Neuronal stem cell (in vitro differentiated cells): ENCODE measurements around the gene PCNX2.

ENCODE experiments used
- DNase-seq: peaks from one replicate; pipeline ENCODE4 v3.0.0-alpha.2; 2013; ENCODE audit warnings: low spot score
- H2AFZ ChIP-seq: one replicate; pipeline ENCODE4 v1.6.1; 2013; ENCODE audit warnings: mild to moderate bottlenecking, low read length, inconsistent platforms
- H2AK5ac ChIP-seq: 2 replicates; pipeline ENCODE4 v1.6.1; 2013; ENCODE audit warnings: low read depth, mild to moderate bottlenecking, inconsistent platforms, low read length, moderate library complexity, mixed read lengths
- H2BK120ac ChIP-seq: 2 replicates; pipeline ENCODE4 v1.6.1; 2013; ENCODE audit warnings: low read depth, mild to moderate bottlenecking, inconsistent platforms, low read length, moderate library complexity, mixed read lengths
- H2BK12ac ChIP-seq: one replicate; pipeline ENCODE4 v1.6.1; 2013; ENCODE audit warnings: low read length, inconsistent platforms
- H2BK15ac ChIP-seq: 2 replicates; pipeline ENCODE4 v1.6.1; 2013; ENCODE audit warnings: mild to moderate bottlenecking, low read length, inconsistent platforms, mixed read lengths
- H2BK5ac ChIP-seq: one replicate; pipeline ENCODE4 v1.6.1; 2013; ENCODE audit warnings: inconsistent platforms, mild to moderate bottlenecking, low read length, moderate library complexity
- H3K14ac ChIP-seq: one replicate; pipeline ENCODE4 v1.6.1; 2013; ENCODE audit warnings: low read length, inconsistent platforms
- H3K18ac ChIP-seq: 2 replicates; pipeline ENCODE4 v1.6.1; 2013; ENCODE audit warnings: low read length, inconsistent platforms
- H3K23ac ChIP-seq: 2 replicates; pipeline ENCODE4 v1.6.1; 2013; ENCODE audit warnings: low read depth, mild to moderate bottlenecking, mixed read lengths, low read length, inconsistent platforms; ENCODE audit not compliant: poor library complexity
- H3K27ac ChIP-seq: replicated peaks from 3 replicates; pipeline ENCODE4 v1.5.1; 2013; ENCODE audit warnings: low read length, inconsistent platforms
- H3K27me3 ChIP-seq, 3 experiments: 2 replicates each; pipeline ENCODE4 v1.6.1; 2013; ENCODE audit warnings: low read length in 3 of 3, mild to moderate bottlenecking in 2 of 3, inconsistent platforms in 1 of 3, low read depth in 1 of 3, mixed read lengths in 1 of 3, moderate library complexity in 1 of 3; ENCODE audit not compliant: control insufficient read depth in 3 of 3, insufficient read depth in 3 of 3
- H3K36me3 ChIP-seq, 2 donors: replicated peaks in 1 of 2; 2 replicates each; pipeline ENCODE4 v1.6.1; 2013; ENCODE audit warnings: low read length in 2 of 2; ENCODE audit not compliant: control insufficient read depth in 2 of 2, insufficient read depth in 2 of 2
- H3K4ac ChIP-seq: 2 replicates; pipeline ENCODE4 v1.6.1; 2013; ENCODE audit warnings: inconsistent platforms, mild to moderate bottlenecking, low read length, moderate library complexity
- H3K4me1 ChIP-seq, 2 donors: 1 replicate in 1 of 2; 2 replicates in 1 of 2; pipeline ENCODE4 v1.6.1; 2013; ENCODE audit warnings: low read length in 2 of 2, low read depth in 1 of 2; ENCODE audit not compliant: control insufficient read depth in 2 of 2, insufficient read depth in 1 of 2
- H3K4me2 ChIP-seq: one replicate; pipeline ENCODE4 v1.6.1; 2013; ENCODE audit warnings: mild to moderate bottlenecking, low read length, inconsistent platforms; ENCODE audit not compliant: insufficient read depth, poor library complexity, severe bottlenecking
- H3K4me3 ChIP-seq, 2 donors: 2 replicates each; pipeline ENCODE4 v1.5.1; 2013; ENCODE audit warnings: low read length in 2 of 2, mild to moderate bottlenecking in 2 of 2, inconsistent platforms in 1 of 2, moderate library complexity in 1 of 2
- H3K79me1 ChIP-seq: one replicate; pipeline ENCODE4 v1.6.1; 2013; ENCODE audit warnings: low read depth, mild to moderate bottlenecking, inconsistent platforms, low read length, moderate library complexity
- H3K9ac ChIP-seq: one replicate; pipeline ENCODE4 v1.6.1; 2013; ENCODE audit warnings: mild to moderate bottlenecking, low read depth, low read length, inconsistent platforms; ENCODE audit not compliant: poor library complexity
- H3K9me3 ChIP-seq, 2 donors: replicated peaks in 1 of 2; 2 replicates each; pipeline versions ENCODE3 to v1.6.1; 2013; ENCODE audit warnings: low read length in 2 of 2, mild to moderate bottlenecking in 2 of 2, inconsistent platforms in 1 of 2, low read depth in 1 of 2, mixed read lengths in 1 of 2, moderate library complexity in 1 of 2; ENCODE audit not compliant: control insufficient read depth in 2 of 2, insufficient read depth in 1 of 2
- H4K8ac ChIP-seq: one replicate; pipeline ENCODE4 v1.6.1; 2013; ENCODE audit warnings: low read depth, mild to moderate bottlenecking, inconsistent platforms, low read length, moderate library complexity
- H4K91ac ChIP-seq: one replicate; pipeline ENCODE4 v1.6.1; 2013; ENCODE audit warnings: low read length, low read depth, mild to moderate bottlenecking, inconsistent platforms; ENCODE audit not compliant: poor library complexity
- WGBS, 2 donors: extraction: QIAGEN DNeasy Blood & Tissue Kit; methylation state at CpG; one replicate each; pipeline ENCODE4 v1.1.7; 2013; ENCODE audit warnings: missing lambda C conversion rate in 2 of 2, mixed read lengths in 1 of 2; ENCODE audit not compliant: insufficient read length in 2 of 2, insufficient replicate concordance in 1 of 2; ENCODE audit errors: extremely low coverage in 2 of 2; 5-methylcytosine and 5-hydroxymethylcytosine counted together

The PCNX2 gene

DNA sequence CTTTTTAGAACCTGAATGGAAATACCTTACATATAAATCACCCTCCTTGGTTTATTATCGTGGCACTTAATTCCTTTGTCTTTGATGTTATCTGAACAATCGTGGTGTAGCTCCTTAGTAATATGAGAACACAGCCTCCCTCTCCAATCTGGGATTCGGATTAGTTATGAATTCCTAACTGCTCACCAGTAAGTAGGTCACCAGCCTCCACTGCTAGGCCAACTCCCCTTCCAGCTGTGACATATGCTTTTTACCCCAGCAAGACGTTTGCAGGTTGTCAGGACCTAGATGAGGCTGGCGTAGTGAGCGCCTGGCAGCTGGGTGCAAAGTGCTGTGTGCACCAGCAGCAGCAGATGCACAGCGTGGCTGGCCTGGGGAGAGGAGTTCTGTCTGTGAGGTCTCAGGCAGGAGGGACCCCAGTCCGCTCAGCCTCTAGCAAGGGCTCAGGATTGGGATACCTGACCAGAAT is 306.9 kb downstream of the PCNX2 start:
- H3K4ac ChIP-seq = no peak overlapping the region
- peaks cover 6% of the 10 kb centered on the region for H3K79me1 ChIP-seq
- peaks cover 2 to 6% of the 10 kb centered on the region in 2 donors for H3K36me3 ChIP-seq
- peaks cover 4 to 6% of the 10 kb centered on the region in 2 donors for H3K9me3 ChIP-seq
- no peak overlapping the region for H3K27ac ChIP-seq
- DNase-seq = no peak
- no peak overlapping the region for H4K91ac ChIP-seq
- H4K8ac ChIP-seq = no peak overlapping the region
- H3K18ac ChIP-seq = peak overlapping the region; percentile 80
- no peak overlapping the region for H2BK5ac ChIP-seq
- no peak overlapping the region for H3K14ac ChIP-seq
- H3K27me3 ChIP-seq = no peaks in the 10 kb centered on the region
- no peak overlapping the region for H3K4me3 ChIP-seq
- H3K4me1 ChIP-seq = peaks cover 0 to 4% of the 10 kb centered on the region in 2 donors
- H3K4me2 ChIP-seq = no peak overlapping the region
- H3K23ac ChIP-seq = peak overlapping the region; percentile 60
- no peak overlapping the region for H2AFZ ChIP-seq
- no peak overlapping the region for H2BK15ac ChIP-seq
- no peak overlapping the region for H2BK12ac ChIP-seq
- WGBS, 2 donors = no CpG with 5 or more reads among the region's 8 CpGs
- H2AK5ac ChIP-seq = no peak overlapping the region
- peak overlapping the region; percentile 38 for H3K9ac ChIP-seq
- no peak overlapping the region for H2BK120ac ChIP-seq

GRCh38 chr1:232987774-232988140 is 307.8 kb downstream of the PCNX2 start:
- Histone ChIP-seq H3K4me3 (peak overlapping the region in 1 of 2 donors; percentile 36), H3K9ac (no peak overlapping the region), H2BK5ac (no peak overlapping the region), H2BK12ac (no peak overlapping the region), H2AFZ (no peak overlapping the region), H4K8ac (no peak overlapping the region), H3K27me3 (no peaks in the 10 kb centered on the region), H3K36me3 (peaks cover 5 to 9% of the 10 kb centered on the region in 2 donors), H3K18ac (peak overlapping the region; percentile 64), H3K79me1 (peaks cover 6% of the 10 kb centered on the region), H3K4ac (peak overlapping the region; percentile 84), H2BK15ac (no peak overlapping the region), H3K4me1 (peaks cover 0 to 4% of the 10 kb centered on the region in 2 donors), H3K9me3 (peaks cover 0 to 4% of the 10 kb centered on the region in 2 donors), H3K27ac (no peak overlapping the region), H4K91ac (no peak overlapping the region), H3K14ac (no peak overlapping the region), H3K23ac (no peak overlapping the region), H3K4me2 (no peak overlapping the region), H2BK120ac (no peak overlapping the region), H2AK5ac (peak overlapping the region; percentile 63)
- no peak for DNase-seq
- no CpG with 5 or more reads among the region's 13 CpGs for WGBS, 2 donors

DNA sequence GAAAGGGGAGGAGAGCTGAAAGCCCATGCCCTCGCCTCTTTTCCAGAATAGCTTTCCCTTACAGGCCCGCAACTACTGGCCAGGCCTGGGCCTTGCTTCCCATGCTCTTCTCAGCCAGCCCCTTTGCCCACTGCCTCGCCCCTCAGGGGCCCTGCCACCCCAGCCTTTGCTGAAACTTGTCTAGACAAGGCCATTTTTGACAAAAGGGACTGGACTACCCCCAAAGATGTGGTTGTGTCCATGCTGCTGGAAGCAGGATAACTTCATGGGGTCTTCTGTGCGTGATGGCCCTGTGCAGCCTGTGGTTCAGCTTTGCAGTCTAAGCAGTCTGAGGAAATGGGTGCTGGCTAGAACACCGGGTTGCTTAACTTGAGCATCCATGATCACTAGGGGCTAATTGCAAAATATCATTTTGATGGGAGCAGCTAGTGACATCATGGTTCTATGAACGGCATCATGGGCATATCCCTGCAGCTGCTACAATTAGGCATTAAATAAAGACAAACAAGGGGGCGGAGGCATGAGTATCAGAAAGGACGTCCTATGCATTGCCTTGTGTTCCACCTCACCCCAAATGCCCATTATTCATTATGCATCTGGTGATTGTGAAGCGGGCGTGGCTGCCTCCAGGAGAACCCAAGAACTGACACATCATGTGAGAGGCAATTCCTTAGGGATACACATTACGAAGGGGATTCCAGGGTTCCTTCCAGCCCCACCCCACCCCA is 308.3 kb downstream of the PCNX2 start:
- Histone ChIP-seq H3K4me2 (no peak overlapping the region), H2AK5ac (peak overlapping the region; percentile 63)

DNA sequence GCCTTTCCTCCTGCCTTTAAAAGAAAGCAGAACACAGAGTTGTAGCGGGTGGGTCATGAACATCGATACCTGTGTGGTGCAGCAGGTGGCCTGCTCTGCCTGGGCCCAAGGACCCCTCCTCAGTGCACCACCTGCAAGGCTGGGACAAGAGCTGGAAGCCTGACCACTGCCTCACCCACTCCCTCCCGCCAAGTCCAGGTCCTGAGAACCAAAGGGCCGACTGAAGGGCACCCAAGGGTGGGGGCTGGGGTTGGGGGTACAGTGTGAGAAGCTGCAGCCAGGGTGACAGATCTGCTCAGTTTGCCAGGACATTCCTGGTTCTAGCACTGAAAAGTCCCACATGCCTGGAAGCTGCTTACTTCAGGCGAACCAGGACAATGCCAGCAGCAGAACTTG is 309.0 kb downstream of the PCNX2 start:
- Histone ChIP-seq H2AK5ac (no peak overlapping the region), H3K36me3 (peaks cover 5 to 9% of the 10 kb centered on the region in 2 donors), H3K9me3 (peaks cover 0 to 4% of the 10 kb centered on the region in 2 donors), H3K14ac (peak overlapping the region; percentile 21), H4K8ac (no peak overlapping the region), H3K9ac (no peak overlapping the region), H3K4me3 (no peak overlapping the region), H3K18ac (peak overlapping the region; percentile 76), H3K4ac (no peak overlapping the region), H3K4me2 (no peak overlapping the region), H3K79me1 (peaks cover 6% of the 10 kb centered on the region), H2BK15ac (no peak overlapping the region), H3K23ac (peak overlapping the region; percentile 73), H3K4me1 (peaks cover 0 to 4% of the 10 kb centered on the region in 2 donors), H3K27me3 (no peaks in the 10 kb centered on the region), H2BK12ac (no peak overlapping the region), H4K91ac (no peak overlapping the region), H3K27ac (no peak overlapping the region), H2AFZ (no peak overlapping the region), H2BK120ac (no peak overlapping the region), H2BK5ac (peak overlapping the region; percentile 24)
- no peak for DNase-seq
- no CpG with 5 or more reads among the region's 5 CpGs for WGBS, 2 donors

More for the DNA sequence above, 308.3 kb downstream of the PCNX2 start:
- Histone ChIP-seq H2BK5ac (no peak overlapping the region), H3K14ac (no peak overlapping the region), H3K4ac (peak overlapping the region; percentile 84), H3K27me3 (no peaks in the 10 kb centered on the region), H3K36me3 (peaks cover 5 to 9% of the 10 kb centered on the region in 2 donors), H3K27ac (no peak overlapping the region), H3K18ac (peak overlapping the region; percentile 64), H2AFZ (no peak overlapping the region), H2BK15ac (no peak overlapping the region), H3K4me1 (peaks cover 0 to 4% of the 10 kb centered on the region in 2 donors), H3K79me1 (peaks cover 6% of the 10 kb centered on the region), H2BK120ac (no peak overlapping the region), H4K91ac (no peak overlapping the region), H3K9ac (no peak overlapping the region), H3K9me3 (peaks cover 0 to 4% of the 10 kb centered on the region in 2 donors), H3K4me3 (peak overlapping the region in 1 of 2 donors; percentile 36), H2BK12ac (no peak overlapping the region), H4K8ac (no peak overlapping the region), H3K23ac (no peak overlapping the region)
- DNase-seq = no peak
- WGBS, 2 donors = no CpG with 5 or more reads among the region's 11 CpGs
